Rectal smooth muscle tissue (tissue), 1 donor: ENCODE results near the gene ATP1A3.

ENCODE experiments used
- H3K27ac ChIP-seq: one replicate; pipeline ENCODE4 v1.7.0; 2013; ENCODE audit warnings: low read depth, low read length, inconsistent platforms
- H3K27me3 ChIP-seq: one replicate; pipeline ENCODE4 v1.7.0; 2013; ENCODE audit warnings: low read length; ENCODE audit not compliant: control insufficient read depth, insufficient read depth
- H3K36me3 ChIP-seq: one replicate; pipeline ENCODE4 v1.7.0; 2013; ENCODE audit warnings: low read length; ENCODE audit not compliant: control insufficient read depth, insufficient read depth
- H3K4me1 ChIP-seq: one replicate; pipeline ENCODE4 v1.7.0; 2013; ENCODE audit warnings: low read length; ENCODE audit not compliant: control insufficient read depth, insufficient read depth
- H3K4me3 ChIP-seq: one replicate; pipeline ENCODE4 v1.7.0; 2013; ENCODE audit warnings: low read length
- H3K9ac ChIP-seq: one replicate; pipeline ENCODE4 v1.7.0; 2013; ENCODE audit warnings: low read length

ATP1A3 gene

DNA sequence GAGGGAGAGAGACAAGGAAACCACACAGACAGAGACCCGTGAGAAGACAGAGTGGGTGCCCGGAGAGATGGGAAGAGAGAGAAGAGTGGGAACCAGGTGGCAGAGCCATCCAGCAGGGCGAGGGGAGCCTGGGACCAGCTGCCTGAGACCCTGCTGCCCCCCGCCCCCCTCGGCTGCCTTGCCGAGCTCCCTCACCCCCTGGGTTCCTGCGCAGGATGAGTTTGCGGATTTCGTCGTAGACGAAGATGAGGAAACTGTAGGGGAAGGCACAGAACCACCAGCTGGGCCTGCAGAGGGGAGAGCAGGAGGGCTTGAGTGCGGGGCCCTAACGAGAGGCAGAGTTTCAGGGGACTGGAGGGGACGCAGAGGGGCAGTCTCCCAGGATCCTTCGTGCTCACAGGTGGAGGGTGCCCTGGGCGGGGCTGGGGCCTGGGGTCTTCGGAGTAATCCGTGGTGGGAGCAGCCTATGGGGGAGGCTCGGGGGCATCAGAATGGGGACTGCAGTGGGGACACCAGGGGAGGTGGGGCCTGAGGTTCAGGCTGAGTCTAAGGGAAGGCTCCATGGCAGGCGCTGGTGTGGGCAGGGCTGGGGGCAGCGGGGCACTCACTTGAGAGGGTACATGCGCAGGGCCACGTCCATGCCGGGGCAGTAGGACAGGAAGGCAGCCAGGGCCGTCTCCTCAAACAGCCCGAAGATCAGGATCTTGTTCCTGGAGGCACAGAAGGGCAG, 26.8 kb downstream of the ATP1A3 start:
- no peaks in the 10 kb centered on the region for H3K4me1 ChIP-seq
- H3K36me3 ChIP-seq, result no peaks in the 10 kb centered on the region
- no peak overlapping the region for H3K27ac ChIP-seq
- H3K4me3 ChIP-seq, result no peak overlapping the region
- H3K27me3 ChIP-seq, result peaks cover 4% of the 10 kb centered on the region
- no peak overlapping the region for H3K9ac ChIP-seq

DNA sequence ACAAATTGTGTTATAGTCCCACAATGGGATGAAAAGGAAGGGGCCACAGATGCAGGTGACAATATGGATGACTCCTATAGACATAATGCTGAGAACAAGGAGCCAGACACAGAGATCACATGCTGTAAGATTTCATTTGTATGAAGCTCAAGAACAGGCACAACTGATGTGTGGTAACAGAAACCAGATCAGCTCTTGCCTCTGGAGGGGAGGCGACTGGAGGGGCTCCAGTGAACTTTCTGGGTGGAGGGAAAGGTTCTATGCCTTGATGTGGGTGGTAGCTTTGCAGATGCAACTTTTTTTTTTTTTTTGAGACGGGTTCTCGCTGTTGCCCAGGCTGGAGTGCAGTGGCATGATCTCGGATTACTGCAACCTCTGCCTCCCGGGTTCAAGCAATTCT, 28.9 kb downstream of the ATP1A3 start:
- Histone ChIP-seq H3K4me1 (no peaks in the 10 kb centered on the region), H3K36me3 (no peaks in the 10 kb centered on the region), H3K27ac (no peak overlapping the region), H3K4me3 (no peak overlapping the region), H3K27me3 (peaks cover 4% of the 10 kb centered on the region), H3K9ac (no peak overlapping the region)

DNA sequence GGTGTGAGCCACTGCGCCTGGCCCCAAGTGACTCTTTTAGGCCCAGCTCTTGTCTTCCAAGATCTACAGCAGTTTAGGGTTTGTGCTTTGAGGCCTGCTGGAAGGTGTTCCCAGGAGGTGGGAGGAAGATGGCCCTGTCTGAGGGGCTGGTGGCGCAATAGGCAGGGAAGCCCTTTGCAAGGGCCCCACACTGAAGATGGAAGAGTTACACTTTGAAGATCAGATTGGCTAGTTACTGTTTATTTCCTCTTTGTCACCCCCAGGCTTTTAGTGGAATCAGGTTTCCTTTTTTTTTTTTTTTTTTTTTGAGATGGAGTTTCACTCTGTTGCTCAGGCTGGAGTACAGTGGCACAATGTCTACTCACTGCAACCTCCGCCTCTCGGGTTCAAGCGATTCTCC, 33.1 kb downstream of the ATP1A3 start:
- H3K4me1 ChIP-seq, result peaks cover 2% of the 10 kb centered on the region

DNA sequence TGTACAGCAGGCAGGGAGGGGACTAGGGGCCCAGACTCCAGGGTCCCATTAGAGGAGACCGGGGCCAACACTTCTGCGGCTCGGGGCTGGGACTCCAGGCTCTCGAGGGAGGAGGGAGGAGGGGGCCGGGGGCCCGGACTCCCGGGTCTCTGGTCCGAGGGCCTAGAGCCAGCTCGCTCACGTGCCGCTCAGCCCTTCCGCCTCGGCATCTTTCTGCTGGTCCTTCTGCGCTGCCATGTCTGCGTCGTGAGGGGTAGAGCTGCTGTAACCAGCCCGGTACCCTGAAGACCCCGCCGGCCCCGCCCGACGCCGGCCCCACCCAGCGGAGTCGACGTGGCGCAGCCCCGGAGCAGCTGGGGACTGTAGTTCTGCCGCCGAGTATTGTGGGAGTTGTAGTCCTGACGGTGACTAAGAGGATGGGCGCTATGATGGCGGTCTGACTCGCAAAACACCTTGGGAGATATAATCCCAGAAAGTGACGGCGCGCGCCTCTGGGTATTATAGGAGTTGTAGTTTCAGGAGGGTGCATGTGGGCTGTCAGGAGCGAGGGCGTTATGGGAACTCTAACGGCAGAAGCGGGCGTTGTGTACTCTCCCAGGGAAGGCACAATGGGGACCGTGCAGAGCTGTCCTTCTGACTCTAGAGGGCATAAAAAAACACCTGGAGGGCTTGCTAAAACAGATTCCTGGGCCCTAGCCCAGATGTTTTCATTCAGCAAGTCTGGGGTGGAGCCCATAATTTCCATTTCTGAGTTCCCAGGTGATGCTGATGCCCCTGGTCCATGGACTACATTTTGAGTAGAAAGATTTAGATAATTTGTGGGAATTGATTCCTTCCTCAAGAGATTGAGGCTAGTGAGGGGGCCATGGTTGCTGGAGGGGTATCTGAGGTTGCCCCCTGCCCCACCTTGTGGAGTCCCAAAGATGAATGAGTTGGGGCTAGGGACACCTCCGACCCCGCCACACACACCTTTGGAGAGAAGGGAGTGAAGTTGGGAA, 34.7 kb downstream of the ATP1A3 start, which contains the start of gene RABAC1:
TSS of gene RABAC1 (minus strand) at position 266 of the 998 bp plus-strand sequence. CDS start at position 237, 29 bp downstream.
- Histone ChIP-seq H3K4me1 (peaks cover 2% of the 10 kb centered on the region), H3K27ac (peak within 1 kb of the TSS; percentile 71), H3K36me3 (peaks cover 2% of the 10 kb centered on the region), H3K27me3 (peaks cover 4% of the 10 kb centered on the region), H3K4me3 (peak within 1 kb of the TSS; percentile 87), H3K9ac (peak within 1 kb of the TSS; percentile 72)

More for the DNA sequence above, 33.1 kb downstream of the ATP1A3 start:
- Histone ChIP-seq H3K9ac (no peak overlapping the region), H3K36me3 (peaks cover 2% of the 10 kb centered on the region), H3K27ac (no peak overlapping the region), H3K4me3 (no peak overlapping the region), H3K27me3 (peaks cover 4% of the 10 kb centered on the region)

DNA sequence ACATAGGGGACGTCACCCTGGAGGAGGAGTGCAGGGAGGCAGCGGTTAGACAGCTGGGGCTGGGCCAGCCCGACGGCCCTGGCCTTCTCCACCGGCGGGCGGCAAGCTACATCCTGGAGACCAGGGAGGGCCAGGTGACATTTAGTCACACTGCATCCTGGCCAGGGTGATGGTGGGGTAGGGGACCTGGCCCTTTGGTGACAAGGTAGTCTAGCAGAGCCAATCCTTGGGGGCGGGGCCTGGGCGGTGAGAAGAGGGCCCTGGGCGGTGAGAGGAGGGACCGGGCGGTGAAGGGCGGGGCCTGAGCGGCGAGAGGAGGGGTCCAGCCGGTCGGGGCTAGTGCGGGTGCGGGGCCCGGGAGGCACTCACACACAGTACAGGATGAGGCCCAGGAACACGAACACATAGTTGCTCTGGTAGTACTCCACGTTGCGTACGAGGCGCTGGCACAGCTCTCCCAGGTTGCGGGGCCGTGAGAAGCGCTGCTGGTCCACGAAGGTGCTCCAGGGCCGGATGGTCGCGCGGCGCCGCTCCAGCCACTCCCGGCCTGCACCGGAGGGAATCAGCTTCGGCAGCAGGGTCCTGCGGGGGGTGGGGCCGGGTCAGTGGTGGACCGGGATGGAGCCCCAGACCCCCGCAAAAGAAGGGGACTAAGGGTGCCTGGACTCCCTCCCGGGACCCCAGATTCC, 35.5 kb downstream of the ATP1A3 start:
- Histone ChIP-seq H3K4me3 (peak overlapping the region; percentile 87), H3K36me3 (peaks cover 2% of the 10 kb centered on the region), H3K27me3 (peaks cover 4% of the 10 kb centered on the region), H3K4me1 (peaks cover 2% of the 10 kb centered on the region), H3K9ac (peak overlapping the region; percentile 72), H3K27ac (peak overlapping the region; percentile 71)

DNA sequence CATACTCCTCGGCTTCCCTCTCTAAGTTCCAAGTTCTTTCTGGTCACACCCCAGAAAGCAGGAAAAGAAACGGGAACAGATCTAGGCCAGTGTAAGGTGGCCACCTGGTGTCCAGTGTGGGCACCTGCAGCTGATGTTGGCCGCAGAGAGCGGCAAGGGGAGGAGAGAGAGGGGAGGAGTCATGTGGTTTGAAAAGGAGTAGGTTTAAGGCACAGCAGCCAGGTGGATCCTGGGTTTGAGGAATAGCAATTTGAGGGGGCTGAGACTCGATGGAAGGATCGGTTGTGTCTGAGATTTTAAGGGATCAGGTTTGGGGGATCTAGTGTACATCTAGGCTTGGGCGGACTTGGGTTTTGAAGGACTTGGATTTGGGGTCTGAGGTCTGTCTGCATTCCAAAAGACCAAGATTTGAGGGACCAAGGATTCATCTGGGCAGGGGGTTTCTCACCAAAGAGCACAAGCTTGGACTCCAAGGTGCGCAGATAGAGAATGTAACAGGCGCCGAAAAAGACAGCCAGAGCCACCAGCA, 36.1 kb downstream of the ATP1A3 start:
- no peak overlapping the region for H3K27ac ChIP-seq
- H3K4me1 ChIP-seq, result peaks cover 2% of the 10 kb centered on the region
- H3K4me3 ChIP-seq, result peak overlapping the region; percentile 87
- H3K27me3 ChIP-seq, result peaks cover under 1% of the 10 kb centered on the region
- no peak overlapping the region for H3K9ac ChIP-seq
- H3K36me3 ChIP-seq, result peaks cover 2% of the 10 kb centered on the region

GRCh38 chr19:41957161-41957837, 36.7 kb downstream of the ATP1A3 start:
- Histone ChIP-seq H3K4me3 (peak overlapping the region; percentile 52), H3K4me1 (peaks cover 2% of the 10 kb centered on the region), H3K9ac (peak overlapping the region; percentile 47), H3K36me3 (peaks cover 2% of the 10 kb centered on the region), H3K27ac (no peak overlapping the region), H3K27me3 (no peaks in the 10 kb centered on the region)

DNA sequence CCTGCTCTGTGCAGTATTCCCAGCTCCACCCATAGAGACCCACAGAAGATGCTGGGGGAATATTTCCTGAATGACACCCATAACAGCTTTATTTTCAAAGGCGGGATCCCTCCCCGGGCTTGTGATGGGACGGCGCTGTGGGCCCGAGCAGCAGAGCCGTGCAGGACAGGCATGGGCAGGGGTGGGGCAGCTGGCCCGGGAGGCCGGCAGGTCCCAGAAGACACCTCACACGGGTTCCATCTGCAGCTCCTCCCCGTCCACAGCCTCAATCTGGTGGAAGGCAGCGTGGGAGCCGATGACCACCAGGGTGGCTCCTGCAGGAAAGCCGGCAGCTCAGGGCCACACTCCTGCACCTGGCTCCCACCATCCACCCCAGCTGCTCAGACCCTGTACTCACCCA, 37.4 kb downstream of the ATP1A3 start:
- H3K4me3 ChIP-seq, result peak overlapping the region; percentile 52
- H3K9ac ChIP-seq, result peak overlapping the region; percentile 47
- peaks cover 2% of the 10 kb centered on the region for H3K4me1 ChIP-seq
- no peaks in the 10 kb centered on the region for H3K27me3 ChIP-seq
- H3K27ac ChIP-seq, result no peak overlapping the region
- peaks cover 2% of the 10 kb centered on the region for H3K36me3 ChIP-seq

DNA sequence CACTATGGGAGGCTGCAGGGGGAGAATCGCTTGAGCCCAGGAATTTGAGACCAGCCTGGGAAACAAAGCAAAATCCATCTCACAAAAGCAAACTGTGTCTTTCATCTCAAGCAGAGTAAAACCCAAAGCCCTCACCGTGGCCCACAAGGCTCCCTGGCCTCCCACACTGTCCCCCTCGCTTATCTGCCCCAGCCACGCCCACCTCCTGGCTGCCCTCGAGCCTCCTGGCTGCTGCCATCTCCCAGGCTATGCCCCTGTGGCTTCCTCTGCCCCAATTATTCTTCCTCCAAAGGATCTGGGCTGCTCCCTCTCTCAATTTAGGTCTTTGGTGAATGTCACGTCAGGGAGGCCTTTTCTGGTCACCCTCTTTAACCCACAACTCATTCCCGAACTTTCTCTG, 38.5 kb downstream of the ATP1A3 start:
- Histone ChIP-seq H3K27ac (no peak overlapping the region), H3K27me3 (no peaks in the 10 kb centered on the region), H3K36me3 (peaks cover 2% of the 10 kb centered on the region), H3K9ac (no peak overlapping the region), H3K4me3 (no peak overlapping the region), H3K4me1 (peaks cover 2% of the 10 kb centered on the region)

DNA sequence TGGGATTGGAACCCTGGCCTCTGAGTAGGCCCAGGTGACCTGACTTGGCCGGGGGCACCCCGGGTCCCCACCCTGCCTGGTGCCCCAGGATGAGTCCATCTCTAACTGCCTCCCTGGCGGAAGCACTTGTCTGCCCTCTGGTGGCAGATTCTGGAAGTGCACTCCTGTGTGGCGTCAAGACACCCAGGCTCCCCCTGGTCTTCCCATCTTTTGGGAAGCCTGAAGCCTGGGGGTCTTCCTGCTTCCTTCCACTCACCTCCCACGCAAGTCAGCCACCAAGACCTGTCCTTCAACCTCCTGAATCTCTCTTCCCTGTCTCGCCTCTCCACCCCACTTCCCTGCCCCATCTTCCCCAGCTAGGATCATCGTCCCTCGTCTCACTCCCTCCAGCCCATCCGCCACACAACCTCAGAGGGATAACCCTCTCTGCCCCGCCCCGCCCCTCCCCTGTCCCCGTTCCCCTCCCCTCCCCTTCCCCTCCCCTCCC, 42.3 kb downstream of the ATP1A3 start:
- no peaks in the 10 kb centered on the region for H3K36me3 ChIP-seq
- no peaks in the 10 kb centered on the region for H3K4me1 ChIP-seq
- H3K9ac ChIP-seq, result no peak overlapping the region
- H3K27ac ChIP-seq, result no peak overlapping the region
- no peaks in the 10 kb centered on the region for H3K27me3 ChIP-seq
- no peak overlapping the region for H3K4me3 ChIP-seq

GRCh38 chr19:41947091-41947490, 46.9 kb downstream of the ATP1A3 start:
- Histone ChIP-seq H3K4me3 (no peak overlapping the region), H3K36me3 (no peaks in the 10 kb centered on the region), H3K4me1 (no peaks in the 10 kb centered on the region), H3K27ac (no peak overlapping the region), H3K27me3 (no peaks in the 10 kb centered on the region), H3K9ac (no peak overlapping the region)
